Measurements from ENCODE around the gene CADM3. TPM values are rescaled to one million over a fixed set of nuclear protein-coding genes. Genes with fewer than 3 reads are reported as not detected.

The CADM3 gene
- total RNA-seq, 3 donors from 2014 or later (not counting 1 experiment from before 2014, with no cell fraction given): not detected

- no peak for DNase-seq
- no peak for ATAC-seq
- 44% methylated on average over 7 of the region's 7 CpGs for WGBS (ENCODE audit: insufficient coverage)
- intact Hi-C loops (cut with micrococcal nuclease): no loop called here
- Histone ChIP-seq H3K36me3 (ENCODE audit: control insufficient read depth, insufficient read depth, low read length) (no peaks in the 10 kb centered on the region), H3K4me3 (ENCODE audit: low read length) (no peak overlapping the region), H3K27me3 (ENCODE audit: control insufficient read depth, insufficient read depth, low read length) (peaks cover 19% of the 10 kb centered on the region), H3K27ac (ENCODE audit: low read length) (no peak overlapping the region), H3K9me3 (ENCODE audit: control insufficient read depth, insufficient read depth, low read length) (no peaks in the 10 kb centered on the region), H3K4me1 (ENCODE audit: control insufficient read depth, insufficient read depth, low read length) (peaks cover 6% of the 10 kb centered on the region)
- Mint-ChIP-seq H3K4me3 (no peak overlapping the region), H3K27me3 (ENCODE audit: low read depth in 2 of 2) (peaks cover 47 to 67% of the 10 kb centered on the region in 2 donors), H3K36me3 (peaks cover 8% of the 10 kb centered on the region), H3K9me3 (no peaks in the 10 kb centered on the region), H3K27ac (no peak overlapping the region), H3K4me1 (peaks cover 6% of the 10 kb centered on the region in 2 donors)
- TF ChIP-seq, protein P1, sequence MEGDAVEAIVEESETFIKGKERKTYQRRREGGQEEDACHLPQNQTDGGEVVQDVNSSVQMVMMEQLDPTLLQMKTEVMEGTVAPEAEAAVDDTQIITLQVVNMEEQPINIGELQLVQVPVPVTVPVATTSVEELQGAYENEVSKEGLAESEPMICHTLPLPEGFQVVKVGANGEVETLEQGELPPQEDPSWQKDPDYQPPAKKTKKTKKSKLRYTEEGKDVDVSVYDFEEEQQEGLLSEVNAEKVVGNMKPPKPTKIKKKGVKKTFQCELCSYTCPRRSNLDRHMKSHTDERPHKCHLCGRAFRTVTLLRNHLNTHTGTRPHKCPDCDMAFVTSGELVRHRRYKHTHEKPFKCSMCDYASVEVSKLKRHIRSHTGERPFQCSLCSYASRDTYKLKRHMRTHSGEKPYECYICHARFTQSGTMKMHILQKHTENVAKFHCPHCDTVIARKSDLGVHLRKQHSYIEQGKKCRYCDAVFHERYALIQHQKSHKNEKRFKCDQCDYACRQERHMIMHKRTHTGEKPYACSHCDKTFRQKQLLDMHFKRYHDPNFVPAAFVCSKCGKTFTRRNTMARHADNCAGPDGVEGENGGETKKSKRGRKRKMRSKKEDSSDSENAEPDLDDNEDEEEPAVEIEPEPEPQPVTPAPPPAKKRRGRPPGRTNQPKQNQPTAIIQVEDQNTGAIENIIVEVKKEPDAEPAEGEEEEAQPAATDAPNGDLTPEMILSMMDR (IDR thresholded peaks at IDR 0.05): no peak
Observed at GRCh38 chr1:159173320-159173719, 1.9 kb downstream of the CADM3 start.

GRCh38 chr1:159175571-159175970, 4.2 kb downstream of the CADM3 start:
- no peak overlapping the region for H3K4me3 ChIP-seq (ENCODE audit: low read length)
- 100% methylated on average over 2 of the region's 2 CpGs for WGBS (ENCODE audit: insufficient coverage)
- H3K27me3 ChIP-seq (ENCODE audit: control insufficient read depth, insufficient read depth, low read length): peaks cover 11% of the 10 kb centered on the region
- no peak overlapping the region for H3K4me3 Mint-ChIP-seq
- H3K9me3 Mint-ChIP-seq: no peaks in the 10 kb centered on the region
- TF ChIP-seq, protein P1 (IDR thresholded peaks at IDR 0.05): no peak
- no peak for DNase-seq
- H3K27me3 Mint-ChIP-seq (ENCODE audit: low read depth in 2 of 2): peaks cover 43 to 68% of the 10 kb centered on the region in 2 donors
- no peaks in the 10 kb centered on the region for H3K9me3 ChIP-seq (ENCODE audit: control insufficient read depth, insufficient read depth, low read length)
- peaks cover 8% of the 10 kb centered on the region for H3K36me3 Mint-ChIP-seq
- H3K27ac ChIP-seq (ENCODE audit: low read length): no peak overlapping the region
- no peak overlapping the region for H3K27ac Mint-ChIP-seq
- peaks cover 6% of the 10 kb centered on the region for H3K4me1 ChIP-seq (ENCODE audit: control insufficient read depth, insufficient read depth, low read length)
- peaks cover 6% of the 10 kb centered on the region in 2 donors for H3K4me1 Mint-ChIP-seq
- no peaks in the 10 kb centered on the region for H3K36me3 ChIP-seq (ENCODE audit: control insufficient read depth, insufficient read depth, low read length)
- ATAC-seq: no peak
- intact Hi-C loops (cut with micrococcal nuclease): no loop called here

GRCh38 chr1:159177272-159177907, 6.0 kb downstream of the CADM3 start:
- H3K27me3 Mint-ChIP-seq (ENCODE audit: low read depth in 2 of 2): peaks cover 46 to 71% of the 10 kb centered on the region in 2 donors
- H3K9me3 Mint-ChIP-seq: no peaks in the 10 kb centered on the region
- intact Hi-C loops (cut with micrococcal nuclease): no loop called here
- no peak overlapping the region for H3K27ac Mint-ChIP-seq
- WGBS (ENCODE audit: insufficient coverage): 3% methylated on average over 3 of the region's 3 CpGs
- Histone ChIP-seq H3K27ac (ENCODE audit: low read length) (no peak overlapping the region), H3K4me1 (ENCODE audit: control insufficient read depth, insufficient read depth, low read length) (peaks cover 4% of the 10 kb centered on the region), H3K4me3 (ENCODE audit: low read length) (no peak overlapping the region), H3K27me3 (ENCODE audit: control insufficient read depth, insufficient read depth, low read length) (peaks cover 2% of the 10 kb centered on the region), H3K36me3 (ENCODE audit: control insufficient read depth, insufficient read depth, low read length) (no peaks in the 10 kb centered on the region), H3K9me3 (ENCODE audit: control insufficient read depth, insufficient read depth, low read length) (no peaks in the 10 kb centered on the region)
- TF ChIP-seq, protein P1 (IDR thresholded peaks at IDR 0.05): no peak
- H3K36me3 Mint-ChIP-seq: peaks cover under 1% of the 10 kb centered on the region
- peak; percentile 44 to 69 (median 63) for ATAC-seq
- no peak overlapping the region for H3K4me3 Mint-ChIP-seq
- DNase-seq: peak in 1 of 2 donors; percentile 52
- H3K4me1 Mint-ChIP-seq: no peaks in the 10 kb centered on the region

DNA sequence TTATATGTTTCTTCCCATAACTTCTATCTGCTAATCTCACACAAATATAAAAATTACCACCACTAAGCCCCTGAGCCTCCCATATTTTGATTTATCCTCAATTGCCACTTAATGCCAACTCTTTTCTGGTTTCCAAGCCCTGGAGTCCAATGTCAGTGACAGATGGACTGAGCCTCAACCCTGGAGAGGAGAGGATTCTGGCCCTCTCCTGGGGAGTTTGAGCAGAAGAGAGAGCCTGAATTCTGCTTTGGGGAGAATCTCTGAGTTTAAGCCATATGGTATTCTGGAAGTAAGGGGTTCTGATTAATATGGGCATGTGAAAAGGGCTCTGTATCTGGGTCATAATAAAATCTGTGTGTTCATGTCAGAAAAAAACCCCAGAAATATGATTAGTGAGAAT, 8.5 kb downstream of the CADM3 start:
- TF ChIP-seq, protein P1 (IDR thresholded peaks at IDR 0.05): no peak
- no peaks in the 10 kb centered on the region for H3K36me3 ChIP-seq (ENCODE audit: control insufficient read depth, insufficient read depth, low read length)
- no peaks in the 10 kb centered on the region for H3K4me1 Mint-ChIP-seq
- H3K36me3 Mint-ChIP-seq: no peaks in the 10 kb centered on the region
- H3K9me3 ChIP-seq (ENCODE audit: control insufficient read depth, insufficient read depth, low read length): no peaks in the 10 kb centered on the region
- no peak overlapping the region for H3K4me3 ChIP-seq (ENCODE audit: low read length)
- H3K27ac Mint-ChIP-seq: no peak overlapping the region
- no peak for DNase-seq
- no peaks in the 10 kb centered on the region for H3K4me1 ChIP-seq (ENCODE audit: control insufficient read depth, insufficient read depth, low read length)
- no peaks in the 10 kb centered on the region for H3K9me3 Mint-ChIP-seq
- H3K27ac ChIP-seq (ENCODE audit: low read length): no peak overlapping the region
- no peak overlapping the region for H3K4me3 Mint-ChIP-seq
- intact Hi-C loops (cut with micrococcal nuclease): no loop called here
- no peaks in the 10 kb centered on the region for H3K27me3 ChIP-seq (ENCODE audit: control insufficient read depth, insufficient read depth, low read length)
- ATAC-seq: no peak
- H3K27me3 Mint-ChIP-seq (ENCODE audit: low read depth in 2 of 2): peaks cover 33 to 65% of the 10 kb centered on the region in 2 donors
